NCI-H2081 (cell line): ENCODE data around the gene CNPPD1.

Experiments used
- DNase-seq, 2 experiments: peaks; one replicate each; lab custom pipeline; 2025; lab: John Stamatoyannopoulos, UW

The CNPPD1 gene

GRCh38 chr2:219122202-219122980 lies 54.3 kb downstream of the CNPPD1 start:
- no peak for DNase-seq
